ENCODE data around the gene BCAP31. TPM values are rescaled to one million over a fixed set of nuclear protein-coding genes. Genes with fewer than 3 reads are reported as not detected.

BCAP31 gene
- total RNA-seq, 1 experiment from 2014 or later = 289 TPM

- ATAC-seq = no peak
- no peak for DNase-seq
- H3K9ac ChIP-seq (ENCODE audit: low read length) = no peak overlapping the region
- no peak overlapping the region for H3K4me3 ChIP-seq (ENCODE audit: low read length)
- H3K4me2 ChIP-seq (ENCODE audit: low read length) = no peak overlapping the region
- no peaks in the 10 kb centered on the region for H3K9me3 ChIP-seq (ENCODE audit: low read length)
- BruUV-seq (replicated peaks) = no TSS peak
- peaks cover 54% of the 10 kb centered on the region for H3K36me3 ChIP-seq (ENCODE audit: low read depth, low read length)
- TF ChIP-seq EZH2phosphoT487 (IDR thresholded peaks at IDR 0.05; ENCODE audit: borderline replicate concordance, low read length) (no peak), EZH2 (IDR thresholded peaks at IDR 0.05; ENCODE audit: low read length, unreplicated experiment) (no peak)
- TF ChIP-seq, protein P1, sequence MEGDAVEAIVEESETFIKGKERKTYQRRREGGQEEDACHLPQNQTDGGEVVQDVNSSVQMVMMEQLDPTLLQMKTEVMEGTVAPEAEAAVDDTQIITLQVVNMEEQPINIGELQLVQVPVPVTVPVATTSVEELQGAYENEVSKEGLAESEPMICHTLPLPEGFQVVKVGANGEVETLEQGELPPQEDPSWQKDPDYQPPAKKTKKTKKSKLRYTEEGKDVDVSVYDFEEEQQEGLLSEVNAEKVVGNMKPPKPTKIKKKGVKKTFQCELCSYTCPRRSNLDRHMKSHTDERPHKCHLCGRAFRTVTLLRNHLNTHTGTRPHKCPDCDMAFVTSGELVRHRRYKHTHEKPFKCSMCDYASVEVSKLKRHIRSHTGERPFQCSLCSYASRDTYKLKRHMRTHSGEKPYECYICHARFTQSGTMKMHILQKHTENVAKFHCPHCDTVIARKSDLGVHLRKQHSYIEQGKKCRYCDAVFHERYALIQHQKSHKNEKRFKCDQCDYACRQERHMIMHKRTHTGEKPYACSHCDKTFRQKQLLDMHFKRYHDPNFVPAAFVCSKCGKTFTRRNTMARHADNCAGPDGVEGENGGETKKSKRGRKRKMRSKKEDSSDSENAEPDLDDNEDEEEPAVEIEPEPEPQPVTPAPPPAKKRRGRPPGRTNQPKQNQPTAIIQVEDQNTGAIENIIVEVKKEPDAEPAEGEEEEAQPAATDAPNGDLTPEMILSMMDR (conservative IDR thresholded peaks at IDR 0.05; ENCODE audit: low read depth, low read length) = no peak
- no peaks in the 10 kb centered on the region for H3F3A ChIP-seq (ENCODE audit: low read length, unreplicated experiment)
- ChIA-PET POLR2A (ENCODE audit: unreplicated experiment) (no interaction called here), CTCF (no interaction called here)
- peaks cover 14% of the 10 kb centered on the region; the same call in 1 of the 2 replicates for H4K20me1 ChIP-seq (ENCODE audit: low read length)
- peaks cover 7% of the 10 kb centered on the region; the same call in 1 of the 2 replicates for H3K4me1 ChIP-seq (ENCODE audit: insufficient read depth, low read length)
- no peaks in the 10 kb centered on the region for H3K27me3 ChIP-seq (ENCODE audit: low read length)
- no peak overlapping the region for H3K27ac ChIP-seq (ENCODE audit: low read length)
- peaks cover 51% of the 10 kb centered on the region for H3K79me2 ChIP-seq (ENCODE audit: low read length)
- intact Hi-C loops (cut with micrococcal nuclease) = no loop called here
- no peaks in the 10 kb centered on the region for H3K9me2 ChIP-seq (replicated peaks; ENCODE audit: low read length)
- H2AFZ ChIP-seq (ENCODE audit: low read length) = no peak overlapping the region
Observed at GRCh38 chrX:153717445-153717844, 6.7 kb downstream of the BCAP31 start.

- CTCF ChIA-PET = no interaction called here
- no TSS peak for BruUV-seq (replicated peaks)
Observed at GRCh38 chrX:153714256-153714655, 9.9 kb downstream of the BCAP31 start.

More at GRCh38 chrX:153714256-153714655, 9.9 kb downstream of the BCAP31 start:
- no peak for ATAC-seq
- Histone ChIP-seq H2AFZ (ENCODE audit: low read length) (no peak overlapping the region), H3K4me1 (ENCODE audit: insufficient read depth, low read length) (0 out of 2 replicates have a peak, but pooled peaks cover 2% of the 10 kb centered on the region), H3K4me2 (ENCODE audit: low read length) (no peak overlapping the region), H3K9me2 (replicated peaks; ENCODE audit: low read length) (no peaks in the 10 kb centered on the region), H3K9ac (ENCODE audit: low read length) (no peak overlapping the region), H3K27me3 (ENCODE audit: low read length) (no peaks in the 10 kb centered on the region), H3K36me3 (ENCODE audit: low read depth, low read length) (peaks cover 33% of the 10 kb centered on the region), H3K9me3 (ENCODE audit: low read length) (no peaks in the 10 kb centered on the region), H3K4me3 (ENCODE audit: low read length) (no peak overlapping the region), H3F3A (ENCODE audit: low read length, unreplicated experiment) (no peaks in the 10 kb centered on the region), H4K20me1 (ENCODE audit: low read length) (peaks cover 4% of the 10 kb centered on the region; the same call in 1 of the 2 replicates), H3K27ac (ENCODE audit: low read length) (no peak overlapping the region), H3K79me2 (ENCODE audit: low read length) (peaks cover 20% of the 10 kb centered on the region)
- intact Hi-C loops (cut with micrococcal nuclease) = no loop called here
- POLR2A ChIA-PET (ENCODE audit: unreplicated experiment) = no interaction called here
- DNase-seq = no peak
- TF ChIP-seq, protein P1 (conservative IDR thresholded peaks at IDR 0.05; ENCODE audit: low read depth, low read length) = no peak
- TF ChIP-seq EZH2phosphoT487 (IDR thresholded peaks at IDR 0.05; ENCODE audit: borderline replicate concordance, low read length) = no peak
- no peak for TF ChIP-seq EZH2 (IDR thresholded peaks at IDR 0.05; ENCODE audit: low read length, unreplicated experiment)

Measured in PC-3 (cell line).